Tibial artery (tissue), 4 donors: ENCODE results near the gene SEC24D.

Source experiments
- DNase-seq, 2 donors: peaks; one replicate each; pipeline ENCODE4 v3.0.0-alpha.2; 2019
- H3K27ac ChIP-seq, 2 donors: fragments of 200-600 bp; sonication (generic) in 1 of 2; 1 replicate in 1 of 2; 2 replicates in 1 of 2; pipeline ENCODE4 v1.5.1; 2018 to 2019; ENCODE audit warnings: mild to moderate bottlenecking in 1 of 2
- H3K27me3 ChIP-seq, 2 donors: fragments of 200-600 bp; sonication (generic) in 1 of 2; one replicate each; pipeline versions ENCODE4 v1.5.1 to v1.6.0; 2016 to 2019
- H3K36me3 ChIP-seq, 3 donors: fragments of 200-600 bp; sonication (generic) in 2 of 3; one replicate each; pipeline ENCODE4 v1.5.1; 2016 to 2019; ENCODE audit warnings: mild to moderate bottlenecking in 2 of 3
- H3K4me1 ChIP-seq, 4 donors: fragments of 200-600 bp; sonication (generic) in 2 of 4; 1 replicate in 3 of 4; 2 replicates in 1 of 4; pipeline ENCODE4 v1.5.1; 2016 to 2019
- H3K4me3 ChIP-seq, 2 donors: fragments of 200-600 bp; sonication (generic) in 1 of 2; 1 replicate in 1 of 2; 2 replicates in 1 of 2; pipeline ENCODE4 v1.5.1; 2018 to 2019; ENCODE audit warnings: mild to moderate bottlenecking in 2 of 2
- H3K9me3 ChIP-seq, 3 donors: fragments of 200-600 bp; sonication (generic) in 1 of 3; one replicate each; pipeline ENCODE4 v1.5.1; 2016 to 2019
- CTCF ChIP-seq, 2 experiments: fragments of 200-600 bp in 1 of 2; fragments of 450-650 bp in 1 of 2; IDR thresholded peaks; one replicate each; pipeline ENCODE4 v1.5.1; 2017 to 2019; ENCODE audit warnings: antibody characterized with exemption in 2 of 2, mild to moderate bottlenecking in 1 of 2, moderate library complexity in 1 of 2
- intact Hi-C: fragments of 100-400 bp; cut with DNase I; formaldehyde crosslinking; loops from one replicate; pipeline ENCODE4 v1.15.0; 2023; ENCODE audit warnings: low total_unique reads

SEC24D gene

GRCh38 chr4:118825799-118826198 lies 10.1 kb downstream of the SEC24D start:
- no peak for TF ChIP-seq CTCF (IDR thresholded peaks at IDR 0.05)

GRCh38 chr4:118824141-118824540 lies 11.8 kb downstream of the SEC24D start:
- H3K4me1 ChIP-seq = peaks cover 0 to 76% (median 26%) of the 10 kb centered on the region in 4 donors
- H3K4me3 ChIP-seq = no peak overlapping the region
- no peak for TF ChIP-seq CTCF (IDR thresholded peaks at IDR 0.05)
- no peak for DNase-seq
- H3K27me3 ChIP-seq = no peaks in the 10 kb centered on the region
- H3K27ac ChIP-seq = peak overlapping the region in 1 of 2 donors; percentile 36
- H3K36me3 ChIP-seq = peaks cover 6 to 12% (median 8%) of the 10 kb centered on the region in 3 donors
- no peaks in the 10 kb centered on the region for H3K9me3 ChIP-seq
- intact Hi-C loops = no loop called here

More at GRCh38 chr4:118825799-118826198, 10.1 kb downstream of the SEC24D start:
- no peak overlapping the region for H3K4me3 ChIP-seq
- intact Hi-C loops = no loop called here
- H3K9me3 ChIP-seq = no peaks in the 10 kb centered on the region
- DNase-seq = no peak
- H3K4me1 ChIP-seq = peaks cover 0 to 88% (median 26%) of the 10 kb centered on the region in 4 donors
- H3K27me3 ChIP-seq = no peaks in the 10 kb centered on the region
- peaks cover 13 to 17% (median 17%) of the 10 kb centered on the region in 3 donors for H3K36me3 ChIP-seq
- H3K27ac ChIP-seq = peak overlapping the region in 1 of 2 donors; percentile 5

- DNase-seq = no peak
- peak overlapping the region; percentile 8 to 36 for H3K27ac ChIP-seq
- no peaks in the 10 kb centered on the region for H3K9me3 ChIP-seq
- H3K36me3 ChIP-seq = peaks cover 3 to 8% (median 8%) of the 10 kb centered on the region in 3 donors
- H3K4me3 ChIP-seq = no peak overlapping the region
- H3K4me1 ChIP-seq = peaks cover 0 to 69% (median 23%) of the 10 kb centered on the region in 4 donors
- H3K27me3 ChIP-seq = no peaks in the 10 kb centered on the region
- no peak for TF ChIP-seq CTCF (IDR thresholded peaks at IDR 0.05)
- intact Hi-C loops = no loop called here
Observed at GRCh38 chr4:118823471-118823870, 12.5 kb downstream of the SEC24D start.

- intact Hi-C loops = no loop called here
- no peaks in the 10 kb centered on the region for H3K9me3 ChIP-seq
- TF ChIP-seq CTCF (IDR thresholded peaks at IDR 0.05) = no peak
- no peak overlapping the region for H3K4me3 ChIP-seq
- peaks cover 0 to 52% (median 11%) of the 10 kb centered on the region in 4 donors for H3K4me1 ChIP-seq
- no peak for DNase-seq
- H3K27me3 ChIP-seq = no peaks in the 10 kb centered on the region
- H3K27ac ChIP-seq = peak overlapping the region in 1 of 2 donors; percentile 21
- H3K36me3 ChIP-seq = peaks cover 3 to 8% (median 8%) of the 10 kb centered on the region in 3 donors
Observed at GRCh38 chr4:118821590-118822293, 14.2 kb downstream of the SEC24D start.

GRCh38 chr4:118817178-118817930 lies 18.6 kb downstream of the SEC24D start:
- Histone ChIP-seq H3K4me3 (no peak overlapping the region), H3K27ac (no peak overlapping the region), H3K27me3 (no peaks in the 10 kb centered on the region), H3K36me3 (peaks cover 29 to 38% (median 35%) of the 10 kb centered on the region in 3 donors), H3K9me3 (no peaks in the 10 kb centered on the region), H3K4me1 (peaks cover 0 to 12% (median 1%) of the 10 kb centered on the region in 4 donors)
- intact Hi-C loops = no loop called here
- no peak for DNase-seq
- TF ChIP-seq CTCF (IDR thresholded peaks at IDR 0.05) = no peak
